HG03575 (cell line): Measurements from ENCODE around the gene SLC16A4.

Experiments
- ATAC-seq: cut with Tn5 transposase; IDR thresholded peaks from one replicate; pipeline ENCODE4 v1.9.1; 2021; ENCODE audit not compliant: unreplicated experiment, insufficient number of reproducible peaks, low FRiP score; ENCODE audit errors: extremely low read depth

SLC16A4 gene

GRCh38 chr1:110380672-110381283, 10.0 kb downstream of the SLC16A4 start:
- no peak for ATAC-seq

- ATAC-seq: no peak
Measured at GRCh38 chr1:110375490-110375889, 15.3 kb downstream of the SLC16A4 start.

DNA sequence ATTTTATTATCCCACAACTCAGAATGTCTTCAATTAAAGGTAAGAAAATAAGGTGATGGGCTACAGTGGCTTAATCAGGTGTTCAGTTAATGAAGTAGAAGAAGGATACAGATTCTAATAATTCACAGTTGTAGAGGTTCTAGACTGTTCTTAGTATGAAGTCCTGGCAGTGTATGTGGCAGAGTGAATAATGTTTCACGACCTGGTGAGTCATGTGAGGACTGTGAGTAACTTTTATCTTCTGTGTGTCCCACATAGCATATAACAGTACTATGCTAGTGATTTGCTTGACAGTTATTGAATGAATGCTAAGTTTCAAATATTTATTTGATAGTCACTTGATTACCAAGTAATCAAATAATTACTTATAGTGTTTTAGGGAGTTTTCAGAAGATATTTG, 20.0 kb downstream of the SLC16A4 start:
- ATAC-seq: no peak

DNA sequence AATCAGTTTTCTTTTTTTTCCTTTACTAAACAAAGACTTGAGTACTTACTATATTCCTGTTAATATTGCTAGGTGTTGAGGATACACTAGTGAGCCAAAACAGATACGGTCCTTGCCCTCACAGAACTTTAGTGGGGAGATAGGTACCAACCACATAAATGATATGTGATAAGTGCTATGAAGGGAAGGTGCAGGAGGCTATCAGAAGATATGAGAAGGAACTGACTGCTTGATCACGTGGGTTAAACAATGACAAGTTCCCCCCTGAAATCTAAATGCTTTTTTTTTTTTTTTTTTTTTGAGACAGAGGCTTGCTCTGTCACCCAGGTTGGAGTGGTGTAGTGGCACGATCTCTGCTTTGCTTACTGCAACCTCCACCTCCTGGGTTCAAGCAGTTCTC, 26.6 kb downstream of the SLC16A4 start:
- ATAC-seq: no peak

DNA sequence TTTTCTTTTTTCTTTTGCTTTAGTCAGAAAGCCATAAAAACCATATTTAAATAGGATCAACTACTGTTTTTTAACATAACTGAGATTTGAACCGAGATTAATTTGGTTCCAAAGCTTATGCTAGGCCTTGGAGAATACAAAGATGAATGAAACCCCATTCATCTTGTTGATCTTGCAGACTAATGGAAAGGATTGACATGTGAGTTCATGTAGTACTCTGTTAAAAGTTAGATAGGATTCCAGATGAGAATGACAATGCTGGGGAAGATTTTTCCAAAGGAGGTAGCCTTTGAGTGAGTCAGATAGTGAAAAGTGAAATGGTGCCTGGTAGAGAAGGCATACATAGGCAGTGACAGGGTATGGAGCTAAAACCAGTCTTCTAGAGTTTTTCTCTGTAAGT, 29.0 kb downstream of the SLC16A4 start:
- ATAC-seq: no peak

DNA sequence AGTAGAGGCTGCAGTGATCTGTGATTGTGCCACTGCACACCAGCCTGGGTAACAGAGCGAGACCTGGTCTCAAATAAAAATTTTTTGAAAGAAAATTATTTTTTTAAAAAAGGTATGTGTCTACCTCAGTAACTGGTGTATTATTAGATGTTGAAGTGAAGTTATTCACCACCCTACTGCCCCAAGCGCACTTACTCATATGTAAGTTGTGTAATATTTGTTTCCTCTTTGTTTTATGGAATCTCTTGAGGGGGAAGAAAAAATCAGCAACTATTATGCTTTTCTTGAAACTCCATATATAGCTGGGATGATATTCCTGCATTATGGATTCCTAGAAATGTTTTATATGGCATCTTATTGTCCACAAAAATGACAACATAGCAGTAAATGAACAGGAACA, 30.4 kb downstream of the SLC16A4 start:
- ATAC-seq: no peak

DNA sequence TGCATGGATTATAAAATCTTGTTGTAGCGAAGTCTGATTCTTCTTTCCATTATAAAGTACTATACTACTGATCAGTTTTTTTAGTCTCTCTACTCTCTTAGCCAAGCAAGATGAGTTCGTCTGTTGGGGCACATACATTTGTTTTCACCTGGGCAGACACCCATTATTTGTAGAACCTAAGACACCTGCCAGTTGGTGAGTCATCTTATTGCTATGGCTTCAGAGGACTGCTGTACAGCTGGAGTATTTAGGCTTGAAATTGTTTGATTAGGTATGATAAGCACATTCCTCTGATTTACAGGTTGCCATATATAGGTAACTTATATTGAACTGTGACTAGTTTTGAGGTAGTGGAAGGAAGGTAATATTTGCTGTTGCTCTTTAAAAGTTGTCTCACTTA, 34.4 kb downstream of the SLC16A4 start:
- ATAC-seq: no peak

DNA sequence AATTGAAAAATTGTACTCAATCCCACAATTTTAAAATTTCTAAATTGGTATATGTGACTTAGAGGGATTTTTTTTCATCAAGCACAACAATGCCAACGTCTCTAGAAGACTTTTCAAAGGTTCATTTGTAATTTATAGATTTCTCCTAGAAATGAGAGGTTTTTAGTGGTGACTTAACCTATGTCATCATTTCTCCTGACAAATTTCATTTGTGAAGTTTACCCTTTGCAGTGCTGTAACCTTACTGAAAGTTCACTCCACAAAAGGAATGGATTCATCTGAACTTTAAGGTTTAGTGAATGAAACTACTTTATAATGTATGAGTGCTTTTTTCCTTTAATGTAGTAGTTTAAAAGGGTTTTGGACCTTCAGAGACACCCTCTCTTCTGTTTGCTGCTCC, 35.5 kb downstream of the SLC16A4 start:
- ATAC-seq: no peak

GRCh38 chr1:110350360-110350759, 40.5 kb downstream of the SLC16A4 start:
- no peak for ATAC-seq

DNA sequence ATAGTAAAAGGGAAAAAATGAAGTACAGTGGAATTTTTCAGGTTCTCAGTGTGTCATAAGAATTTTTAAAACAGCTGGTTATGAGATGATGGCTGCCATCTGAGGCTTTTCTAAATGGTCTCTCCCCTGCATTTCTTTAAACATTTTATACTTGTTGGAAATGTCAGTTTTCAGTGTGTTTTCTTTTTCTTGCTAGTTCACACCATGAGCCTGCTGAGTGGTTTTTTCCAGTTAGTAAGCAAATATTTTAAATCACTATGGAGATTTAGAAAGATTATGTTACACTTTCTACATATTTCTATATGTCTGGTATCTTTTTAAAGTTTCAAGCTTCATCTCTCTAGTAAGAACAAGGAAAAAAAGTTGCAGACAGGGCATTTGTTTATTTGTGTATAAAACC, 42.1 kb downstream of the SLC16A4 start:
- no peak for ATAC-seq

DNA sequence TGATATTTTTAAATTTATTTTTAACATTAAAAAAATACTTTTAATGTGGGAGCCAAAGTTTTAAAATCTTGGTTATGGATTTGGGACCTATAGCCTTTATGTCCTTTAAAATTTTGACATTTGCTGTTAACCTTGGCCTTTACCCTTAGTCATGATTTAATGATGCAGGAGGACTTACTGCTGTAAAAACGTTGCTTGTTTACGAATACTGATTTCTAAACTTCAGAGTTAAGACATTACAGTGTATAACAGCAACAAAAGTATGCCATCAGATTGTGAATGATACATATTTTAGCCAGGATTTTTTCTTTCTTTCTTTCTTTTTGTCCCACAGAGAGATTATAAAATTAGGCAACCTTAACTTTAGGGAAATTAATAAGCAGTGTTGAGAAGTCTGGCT, 42.8 kb downstream of the SLC16A4 start:
- no peak for ATAC-seq

DNA sequence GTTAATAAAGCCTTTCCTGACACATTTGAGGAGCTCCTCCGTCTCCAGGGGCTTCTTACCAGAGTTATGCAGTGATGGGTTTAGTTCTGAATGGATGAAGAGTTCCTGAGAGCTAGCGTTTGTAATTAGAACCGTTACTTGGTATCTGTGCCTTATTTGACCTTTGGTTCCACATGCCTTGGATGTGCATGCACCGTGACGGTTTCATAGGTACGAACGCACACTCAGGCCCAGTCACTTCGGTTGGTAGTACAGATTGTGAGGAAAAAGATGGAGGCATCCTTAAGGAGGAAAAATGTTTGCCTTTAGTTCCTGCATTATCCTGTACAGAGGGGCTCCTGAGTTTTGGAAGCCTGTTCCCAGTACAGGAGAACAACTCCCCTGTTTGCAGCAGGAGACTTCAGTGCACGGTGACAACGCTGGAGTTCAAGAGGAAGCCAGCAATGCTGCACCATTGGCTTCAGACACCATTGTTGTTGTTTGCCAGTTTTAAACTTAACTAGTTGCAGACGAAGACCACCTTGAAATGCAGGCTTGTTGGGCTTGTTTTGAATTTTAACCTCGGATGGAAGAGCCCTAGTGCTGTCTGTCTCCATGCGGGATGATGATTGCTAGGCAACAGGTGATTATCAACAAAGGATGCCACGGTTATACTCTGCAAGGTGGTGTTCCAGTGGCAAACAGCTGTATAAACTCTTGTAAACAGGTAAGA, 43.5 kb downstream of the SLC16A4 start:
- ATAC-seq: no peak

- ATAC-seq: no peak
Measured at GRCh38 chr1:110346690-110347089, 44.1 kb downstream of the SLC16A4 start.

GRCh38 chr1:110345480-110345879, 45.3 kb downstream of the SLC16A4 start:
- no peak for ATAC-seq

DNA sequence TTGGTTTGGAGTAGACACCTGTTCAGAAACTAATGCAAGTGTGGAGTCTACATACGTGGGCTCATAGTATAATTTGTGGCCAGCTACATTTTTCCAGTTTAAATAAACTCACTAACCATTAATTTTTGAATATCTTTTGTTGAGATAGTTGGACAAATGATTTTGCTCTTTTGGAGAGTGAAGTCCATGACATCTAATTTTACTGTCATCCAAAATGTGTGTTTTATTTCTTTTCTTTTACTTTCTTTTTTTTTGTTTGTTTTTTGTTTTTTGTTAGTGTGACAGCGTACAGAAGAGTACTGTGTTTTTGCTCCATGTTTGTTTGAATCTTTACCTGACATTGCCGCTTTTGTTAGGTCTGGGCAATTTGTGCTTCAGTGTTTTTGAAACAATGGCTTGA, 46.7 kb downstream of the SLC16A4 start:
- ATAC-seq: no peak

DNA sequence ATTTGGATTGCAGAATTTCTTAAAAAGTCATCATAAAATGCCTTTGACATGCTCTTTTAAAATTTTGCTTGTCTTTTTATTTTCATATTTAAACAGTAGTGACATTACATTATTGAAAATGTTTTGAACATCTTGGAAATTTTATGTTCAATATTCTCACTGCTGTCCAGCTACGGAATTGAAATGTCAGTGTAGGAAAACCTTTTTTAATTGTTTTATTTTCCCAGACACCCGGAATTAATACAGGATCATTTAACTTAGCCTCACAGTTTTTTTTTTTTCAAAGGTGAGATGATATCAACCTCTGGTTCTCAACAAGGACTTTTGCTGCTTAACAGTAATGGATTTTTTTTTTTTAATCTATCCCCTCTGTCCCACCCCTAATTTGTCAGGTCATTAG, 47.6 kb downstream of the SLC16A4 start:
- no peak for ATAC-seq

DNA sequence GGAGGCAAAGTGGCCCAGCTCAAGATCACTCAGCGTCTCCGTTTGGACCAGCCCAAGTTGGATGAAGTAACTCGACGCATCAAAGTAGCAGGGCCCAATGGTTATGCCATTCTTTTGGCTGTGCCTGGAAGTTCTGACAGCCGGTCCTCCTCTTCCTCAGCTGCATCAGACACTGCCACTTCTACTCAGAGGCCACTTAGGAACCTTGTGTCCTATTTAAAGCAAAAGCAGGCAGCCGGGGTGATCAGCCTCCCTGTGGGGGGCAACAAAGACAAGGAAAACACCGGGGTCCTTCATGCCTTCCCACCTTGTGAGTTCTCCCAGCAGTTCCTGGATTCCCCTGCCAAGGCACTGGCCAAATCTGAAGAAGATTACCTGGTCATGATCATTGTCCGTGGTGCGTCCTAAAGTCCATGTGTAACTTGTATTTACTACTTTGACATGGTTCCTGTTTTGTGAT, 48.9 kb downstream of the SLC16A4 start:
- no peak for ATAC-seq

DNA sequence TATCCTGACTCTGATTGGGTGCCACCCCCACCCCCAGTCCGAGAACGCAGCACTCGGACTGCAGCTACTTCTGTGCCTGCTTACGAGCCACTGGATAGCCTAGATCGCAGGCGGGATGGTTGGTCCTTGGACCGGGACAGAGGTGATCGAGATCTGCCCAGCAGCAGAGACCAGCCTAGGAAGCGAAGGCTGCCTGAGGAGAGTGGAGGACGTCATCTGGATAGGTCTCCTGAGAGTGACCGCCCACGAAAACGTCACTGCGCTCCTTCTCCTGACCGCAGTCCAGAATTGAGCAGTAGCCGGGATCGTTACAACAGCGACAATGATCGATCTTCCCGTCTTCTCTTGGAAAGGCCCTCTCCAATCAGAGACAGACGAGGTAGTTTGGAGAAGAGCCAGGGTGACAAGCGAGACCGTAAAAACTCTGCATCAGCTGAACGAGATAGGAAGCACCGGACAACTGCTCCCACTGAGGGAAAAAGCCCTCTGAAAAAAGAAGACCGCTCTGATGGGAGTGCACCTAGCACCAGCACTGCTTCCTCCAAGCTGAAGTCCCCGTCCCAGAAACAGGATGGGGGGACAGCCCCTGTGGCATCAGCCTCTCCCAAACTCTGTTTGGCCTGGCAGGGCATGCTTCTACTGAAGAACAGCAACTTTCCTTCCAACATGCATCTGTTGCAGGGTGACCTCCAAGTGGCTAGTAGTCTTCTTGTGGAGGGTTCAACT, 49.5 kb downstream of the SLC16A4 start:
- ATAC-seq: no peak

- no peak for ATAC-seq
Measured at GRCh38 chr1:110340207-110340468, 50.7 kb downstream of the SLC16A4 start.

GRCh38 chr1:110339407-110340206, 51.2 kb downstream of the SLC16A4 start:
- ATAC-seq: no peak
